ENCODE data around the gene PKNOX2. TPM values are rescaled to one million over a fixed set of nuclear protein-coding genes. Genes with fewer than 3 reads are reported as not detected.

The PKNOX2 gene
- total and polyA plus RNA-seq, 4 donors = 0.14 to 0.29 (median 0.24) TPM

DNA sequence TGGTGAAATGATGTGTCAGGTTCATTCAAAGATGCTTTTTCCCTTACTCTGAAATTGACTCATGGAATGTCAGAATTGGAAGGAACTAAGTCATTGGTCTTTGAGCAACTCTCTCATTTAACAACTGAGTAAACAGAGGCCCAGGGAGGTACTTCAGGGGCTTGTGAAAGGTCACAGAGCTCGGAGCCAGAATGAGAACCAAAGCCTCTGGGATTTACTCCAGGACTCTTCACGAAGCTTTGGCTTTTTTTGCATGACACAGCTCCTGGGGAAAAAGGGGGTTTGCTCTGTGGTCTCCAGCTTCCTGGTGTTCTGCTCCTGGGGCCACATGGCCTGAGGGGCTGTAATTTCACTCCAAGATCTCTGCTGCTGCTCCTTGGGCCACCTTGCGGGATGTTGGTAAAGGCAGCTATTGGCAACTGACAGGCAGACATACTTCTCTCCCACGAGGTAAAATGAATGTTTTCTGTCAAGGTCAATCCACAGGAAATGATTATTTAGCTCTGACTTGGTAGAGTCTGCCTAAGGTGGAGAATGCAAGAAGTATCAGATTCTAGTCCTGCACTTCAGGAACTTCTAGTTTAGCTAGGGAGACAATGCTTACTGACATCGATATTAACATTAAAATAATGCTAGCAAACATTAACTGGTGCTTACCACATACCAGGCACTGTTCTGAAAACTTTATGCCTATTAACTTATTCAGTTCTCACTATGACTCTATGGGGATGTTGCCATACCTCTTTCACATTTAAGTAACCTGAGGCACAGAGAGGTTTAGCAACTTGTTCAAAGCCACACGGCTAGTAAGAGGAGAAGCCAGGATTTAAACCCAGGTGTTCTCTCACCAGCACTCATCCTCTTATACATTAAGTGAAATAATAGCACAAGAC, 16.1 kb downstream of the PKNOX2 start:
- DNase-seq (ENCODE audit: low spot score) = no peak
- Histone ChIP-seq H3K27me3 (ENCODE audit: control insufficient read depth in 4 of 4, insufficient read depth in 4 of 4, low read length in 3 of 4) (peaks cover 0 to 3% (median under 1%) of the 10 kb centered on the region in 4 donors), H3K27ac (ENCODE audit: low read depth in 1 of 2, low read length in 2 of 2) (no peak overlapping the region), H3K36me3 (ENCODE audit: control insufficient read depth in 4 of 4, insufficient read depth in 3 of 4, low read depth in 1 of 4, low read length in 3 of 4) (no peaks in the 10 kb centered on the region), H3K4me1 (ENCODE audit: control insufficient read depth in 4 of 4, insufficient read depth in 4 of 4, low read length in 3 of 4) (no peaks in the 10 kb centered on the region), H3K9ac (ENCODE audit: low read depth in 1 of 2, low read length in 2 of 2) (no peak overlapping the region), H3K9me3 (ENCODE audit: control insufficient read depth in 4 of 4, low read length in 3 of 4) (no peaks in the 10 kb centered on the region), H3K4me3 (ENCODE audit: low read depth in 1 of 3, low read length in 3 of 3) (no peak overlapping the region)
- TF ChIP-seq, protein P1, sequence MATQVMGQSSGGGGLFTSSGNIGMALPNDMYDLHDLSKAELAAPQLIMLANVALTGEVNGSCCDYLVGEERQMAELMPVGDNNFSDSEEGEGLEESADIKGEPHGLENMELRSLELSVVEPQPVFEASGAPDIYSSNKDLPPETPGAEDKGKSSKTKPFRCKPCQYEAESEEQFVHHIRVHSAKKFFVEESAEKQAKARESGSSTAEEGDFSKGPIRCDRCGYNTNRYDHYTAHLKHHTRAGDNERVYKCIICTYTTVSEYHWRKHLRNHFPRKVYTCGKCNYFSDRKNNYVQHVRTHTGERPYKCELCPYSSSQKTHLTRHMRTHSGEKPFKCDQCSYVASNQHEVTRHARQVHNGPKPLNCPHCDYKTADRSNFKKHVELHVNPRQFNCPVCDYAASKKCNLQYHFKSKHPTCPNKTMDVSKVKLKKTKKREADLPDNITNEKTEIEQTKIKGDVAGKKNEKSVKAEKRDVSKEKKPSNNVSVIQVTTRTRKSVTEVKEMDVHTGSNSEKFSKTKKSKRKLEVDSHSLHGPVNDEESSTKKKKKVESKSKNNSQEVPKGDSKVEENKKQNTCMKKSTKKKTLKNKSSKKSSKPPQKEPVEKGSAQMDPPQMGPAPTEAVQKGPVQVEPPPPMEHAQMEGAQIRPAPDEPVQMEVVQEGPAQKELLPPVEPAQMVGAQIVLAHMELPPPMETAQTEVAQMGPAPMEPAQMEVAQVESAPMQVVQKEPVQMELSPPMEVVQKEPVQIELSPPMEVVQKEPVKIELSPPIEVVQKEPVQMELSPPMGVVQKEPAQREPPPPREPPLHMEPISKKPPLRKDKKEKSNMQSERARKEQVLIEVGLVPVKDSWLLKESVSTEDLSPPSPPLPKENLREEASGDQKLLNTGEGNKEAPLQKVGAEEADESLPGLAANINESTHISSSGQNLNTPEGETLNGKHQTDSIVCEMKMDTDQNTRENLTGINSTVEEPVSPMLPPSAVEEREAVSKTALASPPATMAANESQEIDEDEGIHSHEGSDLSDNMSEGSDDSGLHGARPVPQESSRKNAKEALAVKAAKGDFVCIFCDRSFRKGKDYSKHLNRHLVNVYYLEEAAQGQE (IDR thresholded peaks at IDR 0.05) = no peak
- TF ChIP-seq NR2F2 (IDR thresholded peaks at IDR 0.05) (no peak), RAD21 (IDR thresholded peaks at IDR 0.05) (no peak), JUND (IDR thresholded peaks at IDR 0.05) (no peak), EGR1 (IDR thresholded peaks at IDR 0.05; ENCODE audit: low read depth in 2 of 2) (no peak), RXRA (IDR thresholded peaks at IDR 0.05) (no peak)
- TF ChIP-seq, protein P2, sequence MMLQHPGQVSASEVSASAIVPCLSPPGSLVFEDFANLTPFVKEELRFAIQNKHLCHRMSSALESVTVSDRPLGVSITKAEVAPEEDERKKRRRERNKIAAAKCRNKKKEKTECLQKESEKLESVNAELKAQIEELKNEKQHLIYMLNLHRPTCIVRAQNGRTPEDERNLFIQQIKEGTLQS (IDR thresholded peaks at IDR 0.05) = no peak
- TF ChIP-seq, protein P3, sequence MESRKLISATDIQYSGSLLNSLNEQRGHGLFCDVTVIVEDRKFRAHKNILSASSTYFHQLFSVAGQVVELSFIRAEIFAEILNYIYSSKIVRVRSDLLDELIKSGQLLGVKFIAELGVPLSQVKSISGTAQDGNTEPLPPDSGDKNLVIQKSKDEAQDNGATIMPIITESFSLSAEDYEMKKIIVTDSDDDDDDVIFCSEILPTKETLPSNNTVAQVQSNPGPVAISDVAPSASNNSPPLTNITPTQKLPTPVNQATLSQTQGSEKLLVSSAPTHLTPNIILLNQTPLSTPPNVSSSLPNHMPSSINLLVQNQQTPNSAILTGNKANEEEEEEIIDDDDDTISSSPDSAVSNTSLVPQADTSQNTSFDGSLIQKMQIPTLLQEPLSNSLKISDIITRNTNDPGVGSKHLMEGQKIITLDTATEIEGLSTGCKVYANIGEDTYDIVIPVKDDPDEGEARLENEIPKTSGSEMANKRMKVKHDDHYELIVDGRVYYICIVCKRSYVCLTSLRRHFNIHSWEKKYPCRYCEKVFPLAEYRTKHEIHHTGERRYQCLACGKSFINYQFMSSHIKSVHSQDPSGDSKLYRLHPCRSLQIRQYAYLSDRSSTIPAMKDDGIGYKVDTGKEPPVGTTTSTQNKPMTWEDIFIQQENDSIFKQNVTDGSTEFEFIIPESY (IDR thresholded peaks at IDR 0.05) = no peak
- TF ChIP-seq, protein P4, sequence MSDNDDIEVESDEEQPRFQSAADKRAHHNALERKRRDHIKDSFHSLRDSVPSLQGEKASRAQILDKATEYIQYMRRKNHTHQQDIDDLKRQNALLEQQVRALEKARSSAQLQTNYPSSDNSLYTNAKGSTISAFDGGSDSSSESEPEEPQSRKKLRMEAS (IDR thresholded peaks at IDR 0.05) = no peak
- 61% methylated on average over 6 of the region's 6 CpGs for whole genome bisulfite sequencing

DNA sequence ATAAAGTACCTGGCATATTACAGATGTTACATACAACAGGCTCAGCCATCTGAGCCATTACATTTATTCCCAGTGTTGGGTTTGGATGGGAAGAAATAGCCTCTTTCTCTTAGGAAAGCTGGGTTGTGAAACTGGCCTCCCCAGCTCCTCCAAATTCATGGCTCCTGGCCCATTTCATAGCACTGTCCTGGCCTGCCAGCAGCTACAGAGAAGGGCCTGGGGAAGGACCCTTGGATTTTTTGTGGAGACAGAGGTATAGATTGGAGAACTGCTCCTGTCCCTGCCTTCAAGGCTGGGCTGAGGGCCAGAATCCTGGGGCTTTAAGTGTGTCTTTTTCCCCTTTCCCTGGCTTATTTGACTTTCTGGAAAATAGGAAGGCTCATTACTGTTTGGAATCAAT, 18.0 kb downstream of the PKNOX2 start:
- Histone ChIP-seq H3K9me3 (ENCODE audit: control insufficient read depth in 4 of 4, low read length in 3 of 4) (peaks cover 0 to 5% (median 1%) of the 10 kb centered on the region in 4 donors), H3K27me3 (ENCODE audit: control insufficient read depth in 4 of 4, insufficient read depth in 4 of 4, low read length in 3 of 4) (peaks cover 0 to 3% (median under 1%) of the 10 kb centered on the region in 4 donors), H3K4me3 (ENCODE audit: low read depth in 1 of 3, low read length in 3 of 3) (no peak overlapping the region), H3K27ac (ENCODE audit: low read depth in 1 of 2, low read length in 2 of 2) (no peak overlapping the region), H3K9ac (ENCODE audit: low read depth in 1 of 2, low read length in 2 of 2) (no peak overlapping the region), H3K4me1 (ENCODE audit: control insufficient read depth in 4 of 4, insufficient read depth in 4 of 4, low read length in 3 of 4) (no peaks in the 10 kb centered on the region), H3K36me3 (ENCODE audit: control insufficient read depth in 4 of 4, insufficient read depth in 3 of 4, low read depth in 1 of 4, low read length in 3 of 4) (no peaks in the 10 kb centered on the region)
- DNase-seq (ENCODE audit: low spot score) = no peak
- TF ChIP-seq, protein P4 (IDR thresholded peaks at IDR 0.05) = no peak
- TF ChIP-seq NR2F2 (IDR thresholded peaks at IDR 0.05) (no peak), FOXA2 (IDR thresholded peaks at IDR 0.05) (no peak), JUND (IDR thresholded peaks at IDR 0.05) (no peak), EGR1 (IDR thresholded peaks at IDR 0.05; ENCODE audit: low read depth in 2 of 2) (no peak), HNF4A (conservative IDR thresholded peaks at IDR 0.05) (no peak), GABPA (IDR thresholded peaks at IDR 0.05 in 1 of 2, conservative IDR thresholded peaks at IDR 0.05 in 1 of 2) (no peak), RXRA (IDR thresholded peaks at IDR 0.05) (no peak)
